HFF-Myc (cell line): ENCODE results near the gene ZNF683.
"Not testable (repeated sequence)": the region's sequence is repeated elsewhere in the genome, so short reads cannot be mapped to it uniquely, and the experiment has no call there.

ENCODE experiments used
- DNase-seq: peaks from one replicate; pipeline ENCODE4 v3.0.0-alpha.2; 2011; ENCODE audit warnings: low read depth; ENCODE audit errors: extremely low read depth
- H3K4me3 ChIP-seq: replicated peaks from 2 replicates; pipeline ENCODE4 v1.5.1; 2011; ENCODE audit warnings: low read depth, mild to moderate bottlenecking, control low read depth, low read length
- CTCF ChIP-seq: IDR thresholded peaks from 2 replicates; pipeline ENCODE4 v1.5.1; 2012; ENCODE audit warnings: mild to moderate bottlenecking, low read depth, low read length, control low read depth; ENCODE audit errors: missing control alignments

The ZNF683 gene

GRCh38 chr1:26372611-26373010, at the start of gene ZNF683:
ZNF683 (minus strand) TSS chr1:26372750; CDS start chr1:26368571, 4,179 bp downstream.
- H3K4me3 ChIP-seq, DNase-seq: not testable (repeated sequence)

- no peak for TF ChIP-seq CTCF
- no peak overlapping the region for H3K4me3 ChIP-seq
- no peak for DNase-seq
Measured at GRCh38 chr1:26419494-26419893, 46.9 kb upstream of the ZNF683 start.

- H3K4me3 ChIP-seq, result no peak overlapping the region
- no peak for DNase-seq
- no peak for TF ChIP-seq CTCF
Measured at GRCh38 chr1:26418865-26419349, 46.4 kb upstream of the ZNF683 start.

- peak; percentile 25 for DNase-seq
- peak; percentile 91 for TF ChIP-seq CTCF
- H3K4me3 ChIP-seq, result no peak overlapping the region
Measured at GRCh38 chr1:26417111-26417759, 44.7 kb upstream of the ZNF683 start.

GRCh38 chr1:26413031-26413430, 40.5 kb upstream of the ZNF683 start:
- TF ChIP-seq CTCF, result no peak
- H3K4me3 ChIP-seq, result no peak overlapping the region
- DNase-seq, result no peak

GRCh38 chr1:26412180-26412840, 39.8 kb upstream of the ZNF683 start:
- TF ChIP-seq CTCF, result no peak
- no peak for DNase-seq
- no peak overlapping the region for H3K4me3 ChIP-seq

GRCh38 chr1:26411624-26412074, 39.1 kb upstream of the ZNF683 start:
- no peak for TF ChIP-seq CTCF
- no peak for DNase-seq
- H3K4me3 ChIP-seq, result no peak overlapping the region
